Stomach (tissue), 4 donors: ENCODE measurements around the gene GAB1.

Source experiments
- CTCF ChIP-seq, 7 experiments: fragments of 450-650 bp in 4 of 7; fragments of 200-600 bp in 3 of 7; sonication (generic) in 3 of 7; IDR thresholded peaks; one replicate each; pipeline ENCODE4 v1.5.1; 2016 to 2019; ENCODE audit warnings: antibody characterized with exemption in 7 of 7, control low read depth in 2 of 7, mild to moderate bottlenecking in 1 of 7
- EP300 ChIP-seq: sonication (generic); formaldehyde crosslinking; IDR thresholded peaks from one replicate; pipeline ENCODE4 v1.6.1; 2017; ENCODE audit warnings: antibody characterized with exemption
- POLR2A ChIP-seq, 4 donors: fragments of 450-650 bp; IDR thresholded peaks; one replicate each; pipeline ENCODE4 v1.6.1; 2016; ENCODE audit warnings: antibody characterized with exemption in 4 of 4, control low read depth in 2 of 4, mild to moderate bottlenecking in 1 of 4, moderate library complexity in 1 of 4
- POLR2AphosphoS5 ChIP-seq, 3 donors: sonication (generic); formaldehyde crosslinking; IDR thresholded peaks; one replicate each; pipeline ENCODE4 v1.6.1; 2016; ENCODE audit warnings: antibody characterized with exemption in 3 of 3

- TF ChIP-seq POLR2AphosphoS5 (IDR thresholded peaks at IDR 0.05) (no peak), CTCF (IDR thresholded peaks at IDR 0.05) (no peak), POLR2A (IDR thresholded peaks at IDR 0.05) (no peak), EP300 (no peak)
Observed at GRCh38 chr4:143400082-143400481, 63.4 kb downstream of the GAB1 start.
